Dedifferentiated amniotic fluid mesenchymal stem cell (primary cell): ENCODE data around the gene KRTAP9-4.
"Not testable (repeated sequence)": the region's sequence is repeated elsewhere in the genome, so short reads cannot be mapped to it uniquely, and the experiment has no call there.

Source experiments
- DNase-seq: peaks from one replicate; pipeline ENCODE4 v3.0.0-alpha.2; 2016; ENCODE audit errors: extremely low spot score

The KRTAP9-4 gene

DNA sequence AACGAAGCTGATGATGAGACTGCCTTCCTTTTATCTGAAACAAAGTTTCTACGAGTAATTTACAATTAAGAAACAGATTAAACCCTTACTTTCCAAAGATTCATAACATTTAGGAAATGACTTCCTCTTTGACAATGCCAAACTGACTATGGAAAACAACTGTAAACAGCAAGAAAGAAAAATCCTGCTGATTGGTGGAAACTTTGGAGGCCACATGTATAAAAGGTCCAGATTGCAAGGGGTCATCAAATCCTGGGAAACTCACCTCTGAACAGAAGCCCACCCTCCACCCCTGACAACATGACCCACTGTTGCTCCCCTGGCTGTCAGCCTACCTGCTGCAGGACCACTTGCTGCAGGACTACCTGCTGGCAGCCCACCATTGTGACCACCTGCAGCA is 15.6 kb downstream of the KRTAP9-4 start, which contains the start of gene KRTAP9-6:
KRTAP9-6 (plus strand) TSS at position 301 of the 400 bp plus-strand sequence; CDS start at position 301, 0 bp downstream.
- no peak for DNase-seq

DNA sequence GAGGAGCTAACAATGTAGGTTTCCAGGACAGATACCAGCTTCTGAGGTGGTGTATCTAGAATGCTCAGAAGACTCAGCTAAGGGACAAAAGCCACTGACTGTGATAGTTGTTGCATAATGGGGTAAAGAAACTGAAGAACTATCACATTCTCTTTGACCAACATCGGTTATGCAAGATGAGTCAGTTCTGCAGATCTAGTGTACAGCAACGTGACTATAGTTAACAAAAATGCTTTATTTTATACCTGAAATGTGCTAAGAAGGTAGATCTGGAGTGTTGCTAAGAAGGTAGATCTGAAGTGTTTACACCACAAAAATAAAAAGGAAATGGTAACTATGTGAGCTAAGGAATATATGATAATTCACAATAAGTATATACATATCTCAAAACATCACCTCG is 18.2 kb downstream of the KRTAP9-4 start:
- no peak for DNase-seq

DNA sequence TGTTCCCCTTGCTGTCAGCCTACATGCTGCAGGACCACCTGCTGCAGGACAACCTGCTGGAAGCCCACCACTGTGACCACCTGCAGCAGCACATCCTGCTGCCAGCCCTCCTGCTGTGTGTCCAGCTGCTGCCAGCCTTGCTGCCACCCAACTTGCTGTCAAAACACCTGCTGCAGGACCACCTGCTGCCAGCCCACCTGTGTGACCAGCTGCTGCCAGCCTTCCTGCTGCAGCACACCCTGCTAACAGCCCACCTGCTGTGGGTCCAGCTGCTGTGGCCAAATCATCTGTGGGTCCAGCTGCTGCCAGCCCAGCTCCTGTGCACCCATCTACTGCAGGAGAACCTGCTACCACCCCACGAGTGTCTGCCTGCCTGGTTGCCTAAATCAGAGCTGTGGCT is 21.8 kb downstream of the KRTAP9-4 start:
- not testable (repeated sequence) for DNase-seq

DNA sequence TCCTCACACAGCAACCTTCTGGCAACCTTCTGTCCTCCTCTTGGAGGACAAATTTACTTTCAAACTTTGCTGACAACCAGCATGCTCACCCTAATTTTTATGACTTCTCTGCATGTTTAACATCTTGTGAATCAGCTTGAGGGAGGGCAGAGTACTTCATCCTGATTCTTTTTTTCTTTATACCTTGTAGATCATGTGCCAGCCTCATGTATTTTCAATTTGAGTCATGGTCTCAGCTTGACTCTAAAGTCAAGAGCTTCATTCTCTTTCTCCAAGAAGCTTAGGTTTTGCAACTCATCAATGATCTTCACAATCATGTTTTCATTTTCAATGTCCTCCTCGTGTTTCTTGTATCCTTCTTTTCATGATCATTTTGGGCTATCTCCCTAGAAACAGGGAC is 22.4 kb downstream of the KRTAP9-4 start:
- DNase-seq = no peak

GRCh38 chr17:41275648-41276190 is 26.2 kb downstream of the KRTAP9-4 start, which contains the start of gene KRTAP9-7:
TSS of gene KRTAP9-7 (plus strand) at chr17:41275698. CDS start at chr17:41275698, 0 bp downstream.
- DNase-seq = not testable (repeated sequence)

DNA sequence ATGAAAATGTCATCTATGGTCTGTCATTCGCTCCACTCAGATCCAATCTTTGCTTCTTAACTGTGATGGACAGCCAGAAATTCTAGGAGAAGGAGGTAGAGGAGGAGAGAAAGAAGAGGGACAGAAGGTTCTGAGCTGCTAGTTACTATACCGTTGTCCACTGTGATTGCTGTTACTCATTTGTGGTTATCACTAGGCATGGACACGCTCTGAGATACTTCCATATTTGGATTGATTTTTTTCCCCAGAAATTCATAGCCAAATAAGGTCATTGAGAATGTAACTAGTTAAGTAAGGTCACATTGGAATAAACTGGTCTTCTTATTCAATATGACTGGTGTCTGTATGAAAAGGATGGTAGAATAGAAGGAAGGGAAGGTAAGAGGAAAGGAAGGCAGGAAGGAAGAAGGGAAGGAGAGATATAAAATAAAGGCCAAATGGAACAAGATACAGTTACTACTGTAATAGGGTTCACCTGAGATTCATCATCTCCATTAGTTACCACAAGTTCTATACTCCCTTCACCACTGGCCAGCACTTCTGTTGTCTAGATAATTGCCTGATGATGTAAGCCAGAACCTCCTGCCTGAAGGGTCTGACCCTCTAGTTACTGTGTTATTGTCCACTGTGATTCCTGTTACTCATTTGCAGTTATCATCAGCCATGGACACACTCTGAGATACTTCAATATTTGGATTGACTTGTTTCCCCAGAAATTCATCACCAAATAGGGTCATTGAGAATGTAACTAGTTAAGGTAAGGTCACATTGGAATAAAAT is 28.9 kb downstream of the KRTAP9-4 start:
- DNase-seq = no peak

DNA sequence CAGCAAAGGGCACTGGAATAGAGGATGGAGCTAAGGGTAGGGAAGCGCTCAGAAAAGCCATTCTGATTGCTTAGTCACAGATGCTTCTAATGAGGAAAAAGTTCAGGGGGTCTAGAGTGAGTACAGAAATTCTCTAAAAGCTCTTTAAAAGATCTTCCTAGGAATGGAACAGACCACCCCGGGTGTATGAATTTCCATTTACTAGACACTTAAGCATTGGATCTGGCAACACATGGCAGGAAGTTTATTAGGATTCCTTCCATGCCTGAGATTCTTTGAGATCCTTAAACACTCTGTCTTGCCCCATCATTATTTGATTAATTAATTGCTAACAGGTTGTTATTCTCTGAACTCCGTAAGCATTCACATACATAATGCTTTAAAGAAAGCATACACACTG is 34.6 kb downstream of the KRTAP9-4 start:
- DNase-seq = no peak

GRCh38 chr17:41284546-41284945 is 35.1 kb downstream of the KRTAP9-4 start:
- no peak for DNase-seq

GRCh38 chr17:41287050-41287449 is 37.6 kb downstream of the KRTAP9-4 start:
- no peak for DNase-seq

GRCh38 chr17:41294016-41294415 is 44.5 kb downstream of the KRTAP9-4 start:
- DNase-seq = no peak

GRCh38 chr17:41296846-41297245 is 47.4 kb downstream of the KRTAP9-4 start:
- DNase-seq = no peak

DNA sequence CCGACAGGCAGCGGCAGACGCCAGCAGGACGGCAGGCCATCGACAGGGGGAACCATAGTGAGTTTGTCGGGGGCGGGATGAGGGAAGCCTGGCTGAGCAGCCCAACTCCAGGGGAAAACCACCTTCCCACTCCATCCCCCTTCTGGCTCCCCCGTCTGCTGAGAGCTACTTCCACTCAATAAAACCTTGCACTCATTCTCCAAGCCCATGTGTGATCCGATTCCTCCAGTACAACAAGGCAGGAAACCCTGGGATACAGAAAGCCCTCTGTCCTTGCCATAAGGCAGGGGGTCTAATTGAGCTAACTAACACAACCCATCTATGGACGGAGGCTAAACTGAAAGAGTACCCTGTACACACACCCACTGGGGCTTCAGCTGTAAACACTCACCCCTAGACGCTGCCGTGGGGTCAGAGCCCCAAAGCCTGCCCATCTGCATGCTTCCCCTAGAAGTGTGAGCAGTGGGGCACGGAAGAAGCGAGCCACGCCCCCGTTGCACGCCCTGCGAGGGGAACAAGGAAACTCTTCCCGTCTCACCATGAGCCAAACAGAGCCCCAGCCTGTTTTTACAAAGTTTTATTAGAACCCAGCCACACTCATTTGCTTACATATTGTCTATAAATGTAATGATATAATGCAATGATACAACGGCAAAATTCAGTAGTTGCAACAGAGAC is 49.1 kb downstream of the KRTAP9-4 start:
- DNase-seq = no peak
